CD4-positive, alpha-beta T cell treated with Interleukin-15 for 1 hour (primary cell): ENCODE data around the gene BRINP2.

Experiments
- DNase-seq: peaks from one replicate; pipeline ENCODE4 v3.0.0-alpha.2; 2020

Gene BRINP2

GRCh38 chr1:177165069-177165439 is 5.7 kb upstream of the BRINP2 start:
- no peak for DNase-seq

GRCh38 chr1:177171536-177172123 is 872 bp downstream of the BRINP2 start:
- no peak for DNase-seq

GRCh38 chr1:177172272-177172671 is 1.5 kb downstream of the BRINP2 start:
- DNase-seq = no peak

- no peak for DNase-seq
Observed at GRCh38 chr1:177172866-177173265, 2.1 kb downstream of the BRINP2 start.

GRCh38 chr1:177173976-177174375 is 3.2 kb downstream of the BRINP2 start:
- DNase-seq = no peak

- DNase-seq = no peak
Observed at GRCh38 chr1:177174921-177175634, 4.3 kb downstream of the BRINP2 start.

GRCh38 chr1:177181280-177181630 is 10.5 kb downstream of the BRINP2 start:
- DNase-seq = no peak

GRCh38 chr1:177181631-177182291 is 11.0 kb downstream of the BRINP2 start:
- no peak for DNase-seq

- DNase-seq = no peak
Observed at GRCh38 chr1:177183836-177184235, 13.1 kb downstream of the BRINP2 start.

- no peak for DNase-seq
Observed at GRCh38 chr1:177185209-177185608, 14.5 kb downstream of the BRINP2 start.

GRCh38 chr1:177186639-177187038 is 15.9 kb downstream of the BRINP2 start:
- no peak for DNase-seq

GRCh38 chr1:177190308-177190970 is 19.7 kb downstream of the BRINP2 start:
- DNase-seq = no peak

- DNase-seq = no peak
Observed at GRCh38 chr1:177198243-177198642, 27.5 kb downstream of the BRINP2 start.

GRCh38 chr1:177200290-177200689 is 29.5 kb downstream of the BRINP2 start:
- no peak for DNase-seq

- no peak for DNase-seq
Observed at GRCh38 chr1:177206831-177207355, 36.1 kb downstream of the BRINP2 start.

GRCh38 chr1:177208920-177209319 is 38.2 kb downstream of the BRINP2 start:
- DNase-seq = no peak

GRCh38 chr1:177209357-177209756 is 38.6 kb downstream of the BRINP2 start:
- DNase-seq = no peak

GRCh38 chr1:177210071-177210470 is 39.3 kb downstream of the BRINP2 start:
- no peak for DNase-seq

- DNase-seq = no peak
Observed at GRCh38 chr1:177211231-177211630, 40.5 kb downstream of the BRINP2 start.

- no peak for DNase-seq
Observed at GRCh38 chr1:177216587-177217202, 45.9 kb downstream of the BRINP2 start.

GRCh38 chr1:177219554-177220458 is 49.0 kb downstream of the BRINP2 start:
- no peak for DNase-seq

GRCh38 chr1:177223359-177223758 is 52.6 kb downstream of the BRINP2 start:
- no peak for DNase-seq
